Subcutaneous abdominal adipose tissue (tissue), 5 donors: ENCODE measurements around the gene SPR.

ENCODE experiments used
- H3K27ac ChIP-seq: one replicate; pipeline ENCODE4 v1.7.0; 2013; ENCODE audit warnings: low read depth, mild to moderate bottlenecking, inconsistent platforms, low read length, moderate library complexity
- H3K27me3 ChIP-seq, 5 donors: one replicate each; pipeline ENCODE4 v1.7.0; 2013; ENCODE audit warnings: low read length in 5 of 5, inconsistent platforms in 1 of 5; ENCODE audit not compliant: control insufficient read depth in 5 of 5, insufficient read depth in 4 of 5
- H3K36me3 ChIP-seq, 5 donors: one replicate each; pipeline ENCODE4 v1.7.0; 2013; ENCODE audit warnings: low read length in 5 of 5; ENCODE audit not compliant: control insufficient read depth in 5 of 5, insufficient read depth in 5 of 5
- H3K4me1 ChIP-seq, 5 donors: one replicate each; pipeline ENCODE4 v1.7.0; 2013; ENCODE audit warnings: low read length in 5 of 5, mild to moderate bottlenecking in 3 of 5, moderate library complexity in 1 of 5; ENCODE audit not compliant: control insufficient read depth in 5 of 5, insufficient read depth in 5 of 5
- H3K4me3 ChIP-seq, 5 donors: one replicate each; pipeline ENCODE4 v1.7.0; 2013; ENCODE audit warnings: low read length in 5 of 5, low read depth in 1 of 5
- H3K9ac ChIP-seq, 5 donors: one replicate each; pipeline ENCODE4 v1.7.0; 2013; ENCODE audit warnings: low read length in 5 of 5, mild to moderate bottlenecking in 4 of 5, moderate library complexity in 3 of 5
- H3K9me3 ChIP-seq, 5 donors: one replicate each; pipeline ENCODE4 v1.7.0; 2013; ENCODE audit warnings: low read length in 5 of 5; ENCODE audit not compliant: control insufficient read depth in 5 of 5
- donor health status: healthy.
- donor health status: healthy.
- donor health status: healthy.
- donor health status: healthy.
- donor health status: healthy.

SPR gene

DNA sequence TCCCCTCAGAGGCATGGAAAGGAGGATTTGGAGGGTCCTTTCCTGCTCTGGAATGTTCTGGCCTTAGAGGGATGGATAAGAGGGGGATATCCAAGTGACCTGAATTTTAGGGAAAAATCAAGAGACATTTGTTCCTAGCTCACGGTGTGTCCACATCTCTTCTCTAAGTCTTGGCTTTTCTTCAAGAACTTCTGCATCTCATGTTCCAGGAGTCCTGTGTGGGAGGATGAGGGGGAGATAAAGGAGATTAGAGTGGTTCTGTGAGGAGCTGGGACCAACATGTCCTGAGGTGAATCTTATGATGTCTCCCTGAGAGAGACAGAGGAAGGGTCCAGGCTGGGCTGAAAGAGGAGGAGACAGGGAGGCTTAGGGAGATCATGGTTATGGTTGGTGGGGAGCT lies 41.8 kb downstream of the SPR start:
- Histone ChIP-seq H3K4me3 (no peak overlapping the region), H3K9me3 (no peaks in the 10 kb centered on the region), H3K36me3 (no peaks in the 10 kb centered on the region), H3K27ac (no peak overlapping the region), H3K27me3 (peaks cover 29 to 63% (median 61%) of the 10 kb centered on the region in 5 donors), H3K4me1 (peaks cover 0 to 10% (median 9%) of the 10 kb centered on the region in 5 donors), H3K9ac (no peak overlapping the region)

DNA sequence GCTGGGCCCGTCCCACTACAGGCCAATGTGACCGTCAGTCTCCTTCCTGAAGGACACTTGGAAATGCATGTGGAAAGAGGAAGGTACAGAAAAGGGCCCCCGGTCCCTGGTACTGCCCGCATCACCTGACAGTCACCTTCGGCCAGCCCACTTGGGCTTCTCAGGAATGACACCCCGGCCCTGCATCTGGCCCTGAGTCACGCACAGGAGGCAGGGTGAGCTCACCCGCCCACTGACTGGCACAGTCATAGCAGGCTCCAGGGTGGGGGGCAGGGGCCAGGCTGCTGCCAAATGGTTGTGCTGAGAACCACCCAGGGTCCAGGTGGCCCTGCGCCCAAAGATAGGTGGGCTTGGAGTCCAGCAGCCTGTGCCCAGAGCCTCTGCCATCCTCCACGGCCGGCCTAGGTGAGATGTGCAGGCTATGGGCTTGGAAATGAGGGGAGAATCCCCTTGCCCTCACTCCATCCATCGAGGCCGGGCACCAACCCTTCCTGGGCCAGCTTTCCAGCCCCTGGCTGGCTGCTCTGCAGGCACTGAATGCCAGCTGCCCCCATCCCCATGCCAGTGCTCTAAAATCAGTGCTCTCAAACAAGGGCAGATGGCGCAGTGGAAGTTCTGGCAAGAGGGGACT lies 44.2 kb downstream of the SPR start:
- Histone ChIP-seq H3K9ac (no peak overlapping the region), H3K27me3 (peaks cover 12 to 56% (median 47%) of the 10 kb centered on the region in 5 donors), H3K27ac (no peak overlapping the region)

GRCh38 chr2:72932045-72932740 lies 45.0 kb downstream of the SPR start:
- H3K9ac ChIP-seq, result no peak overlapping the region
- H3K4me1 ChIP-seq, result peaks cover 0 to 2% (median 0%) of the 10 kb centered on the region in 5 donors
- no peak overlapping the region for H3K27ac ChIP-seq
- no peaks in the 10 kb centered on the region for H3K9me3 ChIP-seq
- no peaks in the 10 kb centered on the region for H3K36me3 ChIP-seq
- H3K4me3 ChIP-seq, result no peak overlapping the region
- H3K27me3 ChIP-seq, result peaks cover 12 to 49% (median 42%) of the 10 kb centered on the region in 5 donors

More for the DNA sequence above, 44.2 kb downstream of the SPR start:
- Histone ChIP-seq H3K9me3 (no peaks in the 10 kb centered on the region), H3K36me3 (no peaks in the 10 kb centered on the region), H3K4me3 (no peak overlapping the region), H3K4me1 (no peaks in the 10 kb centered on the region)

- Histone ChIP-seq H3K9me3 (no peaks in the 10 kb centered on the region), H3K27ac (no peak overlapping the region), H3K36me3 (no peaks in the 10 kb centered on the region), H3K4me1 (peaks cover 0 to 2% (median 0%) of the 10 kb centered on the region in 5 donors), H3K4me3 (no peak overlapping the region), H3K9ac (no peak overlapping the region), H3K27me3 (peaks cover 16 to 46% (median 42%) of the 10 kb centered on the region in 5 donors)
Observed at GRCh38 chr2:72932805-72933204, 45.6 kb downstream of the SPR start.

GRCh38 chr2:72933207-72933606 lies 46.0 kb downstream of the SPR start:
- H3K4me1 ChIP-seq, result peaks cover 0 to 2% (median 0%) of the 10 kb centered on the region in 5 donors
- no peak overlapping the region for H3K9ac ChIP-seq
- no peak overlapping the region for H3K27ac ChIP-seq
- peaks cover 16 to 43% (median 39%) of the 10 kb centered on the region in 5 donors for H3K27me3 ChIP-seq
- H3K9me3 ChIP-seq, result no peaks in the 10 kb centered on the region
- H3K4me3 ChIP-seq, result no peak overlapping the region
- H3K36me3 ChIP-seq, result no peaks in the 10 kb centered on the region

DNA sequence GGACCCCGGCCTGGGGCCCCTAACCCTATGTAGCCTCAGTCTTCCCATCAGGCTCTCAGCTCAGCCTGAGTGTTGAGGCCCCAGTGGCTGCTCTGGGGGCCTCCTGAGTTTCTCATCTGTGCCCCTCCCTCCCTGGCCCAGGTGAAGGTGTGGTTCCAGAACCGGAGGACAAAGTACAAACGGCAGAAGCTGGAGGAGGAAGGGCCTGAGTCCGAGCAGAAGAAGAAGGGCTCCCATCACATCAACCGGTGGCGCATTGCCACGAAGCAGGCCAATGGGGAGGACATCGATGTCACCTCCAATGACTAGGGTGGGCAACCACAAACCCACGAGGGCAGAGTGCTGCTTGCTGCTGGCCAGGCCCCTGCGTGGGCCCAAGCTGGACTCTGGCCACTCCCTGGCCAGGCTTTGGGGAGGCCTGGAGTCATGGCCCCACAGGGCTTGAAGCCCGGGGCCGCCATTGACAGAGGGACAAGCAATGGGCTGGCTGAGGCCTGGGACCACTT lies 46.5 kb downstream of the SPR start:
- H3K27me3 ChIP-seq, result peaks cover 16 to 42% (median 34%) of the 10 kb centered on the region in 5 donors
- H3K9me3 ChIP-seq, result no peaks in the 10 kb centered on the region
- no peak overlapping the region for H3K27ac ChIP-seq
- no peak overlapping the region for H3K9ac ChIP-seq
- no peaks in the 10 kb centered on the region for H3K36me3 ChIP-seq
- H3K4me3 ChIP-seq, result no peak overlapping the region
- H3K4me1 ChIP-seq, result peaks cover 0 to 2% (median 0%) of the 10 kb centered on the region in 5 donors

DNA sequence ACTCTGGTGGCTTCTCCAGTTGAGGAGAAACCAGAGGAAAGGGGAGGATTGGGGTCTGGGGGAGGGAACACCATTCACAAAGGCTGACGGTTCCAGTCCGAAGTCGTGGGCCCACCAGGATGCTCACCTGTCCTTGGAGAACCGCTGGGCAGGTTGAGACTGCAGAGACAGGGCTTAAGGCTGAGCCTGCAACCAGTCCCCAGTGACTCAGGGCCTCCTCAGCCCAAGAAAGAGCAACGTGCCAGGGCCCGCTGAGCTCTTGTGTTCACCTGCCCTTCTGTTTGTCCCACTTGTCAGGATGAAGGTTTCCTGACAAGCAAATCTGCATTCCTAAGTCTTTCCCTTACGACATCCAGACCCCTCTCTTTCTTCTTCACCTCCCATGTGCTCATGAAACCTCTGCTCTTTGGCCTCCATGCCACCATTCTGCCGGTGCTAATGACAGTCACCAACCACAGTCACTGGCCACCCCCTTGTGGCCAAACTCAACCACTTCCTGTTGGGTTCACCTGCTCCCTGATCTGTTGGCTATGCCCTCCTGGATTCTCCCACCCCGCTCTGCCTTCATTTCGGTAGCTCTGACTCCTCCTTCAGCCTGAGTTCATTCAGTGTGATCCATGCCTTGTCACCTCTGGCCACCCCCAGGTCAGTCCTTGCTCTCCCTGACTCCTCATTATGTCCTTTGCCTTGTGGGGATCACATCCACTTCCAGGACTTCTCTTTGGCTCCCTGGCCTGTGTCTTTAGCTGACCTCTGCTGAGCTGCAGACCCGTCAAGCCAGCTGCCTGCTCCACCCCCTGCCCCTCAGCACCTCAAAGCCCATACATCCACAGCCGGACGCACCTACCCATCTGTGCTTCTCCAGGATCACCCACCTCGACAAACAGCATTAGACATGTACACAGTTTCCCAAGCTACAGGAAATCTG lies 47.7 kb downstream of the SPR start:
- Histone ChIP-seq H3K27ac (no peak overlapping the region), H3K27me3 (peaks cover 11 to 36% (median 25%) of the 10 kb centered on the region in 5 donors), H3K4me3 (no peak overlapping the region), H3K9me3 (no peaks in the 10 kb centered on the region), H3K4me1 (peaks cover 0 to 2% (median 0%) of the 10 kb centered on the region in 5 donors), H3K36me3 (no peaks in the 10 kb centered on the region), H3K9ac (no peak overlapping the region)

- H3K27me3 ChIP-seq, result peaks cover 9 to 33% (median 25%) of the 10 kb centered on the region in 5 donors
- H3K4me3 ChIP-seq, result no peak overlapping the region
- no peaks in the 10 kb centered on the region for H3K9me3 ChIP-seq
- no peak overlapping the region for H3K9ac ChIP-seq
- H3K4me1 ChIP-seq, result peaks cover 0 to 2% (median 0%) of the 10 kb centered on the region in 5 donors
- H3K27ac ChIP-seq, result no peak overlapping the region
- H3K36me3 ChIP-seq, result no peaks in the 10 kb centered on the region
Observed at GRCh38 chr2:72935611-72935957, 48.4 kb downstream of the SPR start.

- H3K36me3 ChIP-seq, result no peaks in the 10 kb centered on the region
- no peak overlapping the region for H3K9ac ChIP-seq
- H3K9me3 ChIP-seq, result no peaks in the 10 kb centered on the region
- peaks cover 0 to 2% (median 0%) of the 10 kb centered on the region in 5 donors for H3K4me1 ChIP-seq
- H3K27me3 ChIP-seq, result peaks cover 9 to 26% (median 21%) of the 10 kb centered on the region in 5 donors
- H3K27ac ChIP-seq, result no peak overlapping the region
- no peak overlapping the region for H3K4me3 ChIP-seq
Observed at GRCh38 chr2:72936660-72937355, 49.6 kb downstream of the SPR start.
